ENCODE data around the gene SPAG6.

SPAG6 gene

GRCh38 chr10:22437620-22438588 is 92.6 kb downstream of the SPAG6 start:
- peak; percentile 33 for DNase-seq

- DNase-seq = no peak
Measured at GRCh38 chr10:22438711-22439110, 93.4 kb downstream of the SPAG6 start.

GRCh38 chr10:22442063-22442462 is 96.8 kb downstream of the SPAG6 start:
- no peak for DNase-seq

- no peak for DNase-seq
Measured at GRCh38 chr10:22442468-22442867, 97.2 kb downstream of the SPAG6 start.

GRCh38 chr10:22443175-22443901 is 98.0 kb downstream of the SPAG6 start:
- no peak for DNase-seq

GRCh38 chr10:22444219-22444788 is 99.0 kb downstream of the SPAG6 start:
- no peak for DNase-seq

GRCh38 chr10:22445495-22445894 is 100.2 kb downstream of the SPAG6 start:
- DNase-seq = no peak

- no peak for DNase-seq
Measured at GRCh38 chr10:22447068-22447467, 101.8 kb downstream of the SPAG6 start.

GRCh38 chr10:22451346-22451745 is 106.0 kb downstream of the SPAG6 start:
- no peak for DNase-seq

- DNase-seq = no peak
Measured at GRCh38 chr10:22453320-22453719, 108.0 kb downstream of the SPAG6 start.

- peak; percentile 72 for DNase-seq
Measured at GRCh38 chr10:22453948-22454591, 108.8 kb downstream of the SPAG6 start.

- no peak for DNase-seq
Measured at GRCh38 chr10:22454634-22455033, 109.3 kb downstream of the SPAG6 start.

GRCh38 chr10:22455068-22455857 is 110.0 kb downstream of the SPAG6 start:
- DNase-seq = no peak

GRCh38 chr10:22456486-22456885 is 111.2 kb downstream of the SPAG6 start:
- no peak for DNase-seq

GRCh38 chr10:22458272-22459038 is 113.2 kb downstream of the SPAG6 start:
- DNase-seq = no peak

- DNase-seq = no peak
Measured at GRCh38 chr10:22459496-22459895, 114.2 kb downstream of the SPAG6 start.

- no peak for DNase-seq
Measured at GRCh38 chr10:22460101-22460500, 114.8 kb downstream of the SPAG6 start.

- DNase-seq = no peak
Measured at GRCh38 chr10:22460531-22461403, 115.5 kb downstream of the SPAG6 start.

- DNase-seq = no peak
Measured at GRCh38 chr10:22461891-22462290, 116.6 kb downstream of the SPAG6 start.

GRCh38 chr10:22463255-22463654 is 118.0 kb downstream of the SPAG6 start:
- no peak for DNase-seq

Data from COR-L47 (cell line).